ENCODE measurements around the gene UTP4. TPM values are rescaled to one million over a fixed set of nuclear protein-coding genes. Genes with fewer than 3 reads are reported as not detected.

The UTP4 gene
- total RNA-seq, 1 donor from 2014 or later: 13.3 TPM

GRCh38 chr16:69131167-69131838 lies 1.1 kb upstream of the UTP4 start:
- Mint-ChIP-seq H3K9me3 (no peaks in the 10 kb centered on the region), H3K27ac (peak overlapping the region; percentile 97), H3K4me1 (peaks cover 38% of the 10 kb centered on the region), H3K27me3 (ENCODE audit: insufficient read depth, low read depth) (peaks cover 6% of the 10 kb centered on the region), H3K36me3 (peaks cover 13% of the 10 kb centered on the region), H3K4me3 (peak overlapping the region; percentile 98)
- DNase-seq (ENCODE audit: low spot score): peak; percentile 67
- peaks cover 15% of the 10 kb centered on the region for H3K4me1 ChIP-seq
- H3K9ac ChIP-seq: peak overlapping the region; percentile 89
- H4K20me1 ChIP-seq (ENCODE audit: low read depth): peaks cover 42% of the 10 kb centered on the region
- peaks cover 7% of the 10 kb centered on the region for H3K36me3 ChIP-seq
- H3K4me2 ChIP-seq: peak overlapping the region; percentile 89
- no peaks in the 10 kb centered on the region for H3K27me3 ChIP-seq
- peaks cover 25% of the 10 kb centered on the region for H3F3A ChIP-seq (ENCODE audit: low read depth)
- peak overlapping the region; percentile 99 for H3K27ac ChIP-seq
- H3K79me2 ChIP-seq (ENCODE audit: low read depth): peaks cover 95% of the 10 kb centered on the region
- H3K4me3 ChIP-seq: peak overlapping the region; percentile 98
- no peaks in the 10 kb centered on the region for H3K9me3 ChIP-seq (ENCODE audit: low read depth)
- TF ChIP-seq EZH2phosphoT487 (IDR thresholded peaks at IDR 0.05): no peak
- TF ChIP-seq EZH2 (IDR thresholded peaks at IDR 0.05): no peak
- TF ChIP-seq CTCF (IDR thresholded peaks at IDR 0.05): no peak
- no peak overlapping the region for H2AFZ ChIP-seq (replicated peaks)

- Mint-ChIP-seq H3K27me3 (ENCODE audit: insufficient read depth, low read depth) (peaks cover 6% of the 10 kb centered on the region), H3K27ac (peak overlapping the region; percentile 97), H3K36me3 (peaks cover 14% of the 10 kb centered on the region), H3K4me1 (peaks cover 36% of the 10 kb centered on the region), H3K4me3 (peak overlapping the region; percentile 98), H3K9me3 (no peaks in the 10 kb centered on the region)
- peak overlapping the region; percentile 89 for H3K9ac ChIP-seq
- H3K27me3 ChIP-seq: no peaks in the 10 kb centered on the region
- H3F3A ChIP-seq (ENCODE audit: low read depth): peaks cover 23% of the 10 kb centered on the region
- H3K79me2 ChIP-seq (ENCODE audit: low read depth): peaks cover 95% of the 10 kb centered on the region
- H2AFZ ChIP-seq (replicated peaks): peak overlapping the region; percentile 78
- peak; percentile 95 for DNase-seq (ENCODE audit: low spot score)
- no peak for TF ChIP-seq CTCF (IDR thresholded peaks at IDR 0.05)
- TF ChIP-seq EZH2phosphoT487 (IDR thresholded peaks at IDR 0.05): no peak
- H3K4me3 ChIP-seq: peak overlapping the region; percentile 98
- H3K4me1 ChIP-seq: peaks cover 15% of the 10 kb centered on the region
- H4K20me1 ChIP-seq (ENCODE audit: low read depth): peaks cover 37% of the 10 kb centered on the region
- no peaks in the 10 kb centered on the region for H3K9me3 ChIP-seq (ENCODE audit: low read depth)
- peak overlapping the region; percentile 99 for H3K27ac ChIP-seq
- H3K36me3 ChIP-seq: peaks cover 7% of the 10 kb centered on the region
- H3K4me2 ChIP-seq: peak overlapping the region; percentile 89
These were observed 518 bp upstream of the UTP4 start for GRCh38 chr16:69131839-69132423.

GRCh38 chr16:69133373-69133954 lies 1.0 kb downstream of the UTP4 start:
- no peaks in the 10 kb centered on the region for H3K27me3 ChIP-seq

More at GRCh38 chr16:69133373-69133954, 1.0 kb downstream of the UTP4 start:
- TF ChIP-seq EZH2phosphoT487 (IDR thresholded peaks at IDR 0.05): no peak
- TF ChIP-seq CTCF (IDR thresholded peaks at IDR 0.05): no peak
- no peak for TF ChIP-seq EZH2 (IDR thresholded peaks at IDR 0.05)
- Histone ChIP-seq H3K4me1 (peaks cover 15% of the 10 kb centered on the region), H3K9me3 (ENCODE audit: low read depth) (no peaks in the 10 kb centered on the region), H3K79me2 (ENCODE audit: low read depth) (peaks cover 89% of the 10 kb centered on the region), H3K36me3 (peaks cover 11% of the 10 kb centered on the region), H3F3A (ENCODE audit: low read depth) (peaks cover 25% of the 10 kb centered on the region), H3K9ac (peak overlapping the region; percentile 89), H3K4me2 (peak overlapping the region; percentile 89), H3K4me3 (peak overlapping the region; percentile 98), H2AFZ (replicated peaks) (no peak overlapping the region), H4K20me1 (ENCODE audit: low read depth) (peaks cover 31% of the 10 kb centered on the region), H3K27ac (no peak overlapping the region)
- Mint-ChIP-seq H3K27ac (no peak overlapping the region), H3K4me1 (peaks cover 36% of the 10 kb centered on the region), H3K4me3 (peak overlapping the region; percentile 98), H3K36me3 (peaks cover 15% of the 10 kb centered on the region), H3K27me3 (ENCODE audit: insufficient read depth, low read depth) (peaks cover 6% of the 10 kb centered on the region), H3K9me3 (no peaks in the 10 kb centered on the region)
- no peak for DNase-seq (ENCODE audit: low spot score)
